Smooth muscle cell of the brain vasculature (primary cell): ENCODE data around the gene FLNA.
"Not testable (repeated sequence)": the region's sequence is repeated elsewhere in the genome, so short reads cannot be mapped to it uniquely, and the experiment has no call there.

ENCODE experiments used
- DNase-seq: peaks from one replicate; pipeline ENCODE4 v3.0.0-alpha.2; 2012; ENCODE audit warnings: low read depth, low spot score

FLNA gene, protein sequence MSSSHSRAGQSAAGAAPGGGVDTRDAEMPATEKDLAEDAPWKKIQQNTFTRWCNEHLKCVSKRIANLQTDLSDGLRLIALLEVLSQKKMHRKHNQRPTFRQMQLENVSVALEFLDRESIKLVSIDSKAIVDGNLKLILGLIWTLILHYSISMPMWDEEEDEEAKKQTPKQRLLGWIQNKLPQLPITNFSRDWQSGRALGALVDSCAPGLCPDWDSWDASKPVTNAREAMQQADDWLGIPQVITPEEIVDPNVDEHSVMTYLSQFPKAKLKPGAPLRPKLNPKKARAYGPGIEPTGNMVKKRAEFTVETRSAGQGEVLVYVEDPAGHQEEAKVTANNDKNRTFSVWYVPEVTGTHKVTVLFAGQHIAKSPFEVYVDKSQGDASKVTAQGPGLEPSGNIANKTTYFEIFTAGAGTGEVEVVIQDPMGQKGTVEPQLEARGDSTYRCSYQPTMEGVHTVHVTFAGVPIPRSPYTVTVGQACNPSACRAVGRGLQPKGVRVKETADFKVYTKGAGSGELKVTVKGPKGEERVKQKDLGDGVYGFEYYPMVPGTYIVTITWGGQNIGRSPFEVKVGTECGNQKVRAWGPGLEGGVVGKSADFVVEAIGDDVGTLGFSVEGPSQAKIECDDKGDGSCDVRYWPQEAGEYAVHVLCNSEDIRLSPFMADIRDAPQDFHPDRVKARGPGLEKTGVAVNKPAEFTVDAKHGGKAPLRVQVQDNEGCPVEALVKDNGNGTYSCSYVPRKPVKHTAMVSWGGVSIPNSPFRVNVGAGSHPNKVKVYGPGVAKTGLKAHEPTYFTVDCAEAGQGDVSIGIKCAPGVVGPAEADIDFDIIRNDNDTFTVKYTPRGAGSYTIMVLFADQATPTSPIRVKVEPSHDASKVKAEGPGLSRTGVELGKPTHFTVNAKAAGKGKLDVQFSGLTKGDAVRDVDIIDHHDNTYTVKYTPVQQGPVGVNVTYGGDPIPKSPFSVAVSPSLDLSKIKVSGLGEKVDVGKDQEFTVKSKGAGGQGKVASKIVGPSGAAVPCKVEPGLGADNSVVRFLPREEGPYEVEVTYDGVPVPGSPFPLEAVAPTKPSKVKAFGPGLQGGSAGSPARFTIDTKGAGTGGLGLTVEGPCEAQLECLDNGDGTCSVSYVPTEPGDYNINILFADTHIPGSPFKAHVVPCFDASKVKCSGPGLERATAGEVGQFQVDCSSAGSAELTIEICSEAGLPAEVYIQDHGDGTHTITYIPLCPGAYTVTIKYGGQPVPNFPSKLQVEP (N-terminal part only)

GRCh38 chrX:154374313-154375155, at the start of gene FLNA:
Gene FLNA (minus strand): TSS chrX:154374634. CDS start chrX:154371245, 3,389 bp downstream.
- DNase-seq: no peak

- no peak for DNase-seq
Measured at GRCh38 chrX:154420402-154420756, 45.9 kb upstream of the FLNA start.

DNA sequence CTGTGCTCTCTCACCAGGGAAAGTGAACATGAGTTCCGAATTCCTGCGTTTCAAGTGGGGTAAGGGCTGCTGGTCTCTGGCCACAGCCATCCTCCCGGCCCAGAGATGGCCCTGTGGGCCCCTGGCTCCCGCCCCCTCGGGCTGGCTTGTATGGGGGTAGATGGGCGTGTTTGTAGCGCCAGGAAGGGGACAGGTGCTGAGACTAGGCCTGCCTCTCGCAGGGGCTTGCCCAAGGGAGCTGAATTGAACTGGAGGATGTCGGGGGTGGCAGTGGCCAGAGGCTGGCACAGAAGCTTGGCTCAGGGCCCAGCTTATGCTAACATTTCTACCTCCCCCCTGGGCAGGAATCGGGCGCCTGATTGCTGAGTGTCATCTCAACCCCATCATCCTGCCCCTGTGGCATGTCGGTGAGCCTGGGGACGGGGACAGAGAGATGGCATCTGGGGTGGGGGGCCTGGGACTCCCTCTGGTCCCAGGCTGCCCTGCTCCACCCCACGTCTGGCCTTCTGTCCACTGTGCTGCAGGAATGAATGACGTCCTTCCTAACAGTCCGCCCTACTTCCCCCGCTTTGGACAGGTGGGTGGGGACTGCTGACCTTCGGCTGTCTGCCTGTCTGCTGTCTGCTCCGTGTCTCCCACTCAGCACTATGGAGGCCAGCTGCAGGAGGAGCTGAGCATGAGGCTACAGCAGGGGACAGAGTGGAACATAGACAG, 45.4 kb upstream of the FLNA start:
- no peak for DNase-seq

GRCh38 chrX:154419189-154419588, 44.8 kb upstream of the FLNA start:
- DNase-seq: no peak

- no peak for DNase-seq
Measured at GRCh38 chrX:154417157-154417556, 42.7 kb upstream of the FLNA start.

GRCh38 chrX:154413142-154413541, 38.7 kb upstream of the FLNA start:
- DNase-seq: no peak

DNA sequence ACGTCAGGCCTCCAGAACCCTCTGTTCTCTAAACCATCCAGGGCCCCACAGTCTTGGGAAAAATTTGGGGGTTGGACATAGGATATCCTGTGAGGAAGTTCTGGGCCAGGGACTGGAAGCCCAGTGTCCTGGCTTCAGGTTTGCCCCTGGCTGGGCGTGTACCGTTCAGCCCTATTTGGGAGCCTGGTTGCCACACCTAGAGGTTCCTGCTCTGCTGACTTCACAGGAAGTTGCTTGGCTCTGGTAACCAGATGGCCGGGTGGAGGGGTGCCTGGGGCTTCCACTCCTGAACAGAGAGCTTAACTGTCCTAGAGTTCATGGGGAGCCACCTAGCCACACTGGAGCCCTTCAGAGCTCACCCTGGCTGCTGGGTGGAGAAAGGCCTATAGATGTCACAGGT, 38.0 kb upstream of the FLNA start:
- DNase-seq: no peak

GRCh38 chrX:154411981-154412340, 37.5 kb upstream of the FLNA start:
- no peak for DNase-seq

GRCh38 chrX:154409222-154409871, 34.9 kb upstream of the FLNA start, which contains the start of gene DNASE1L1:
Gene DNASE1L1 (minus strand): TSS chrX:154409254. CDS start chrX:154405568, 3,686 bp downstream.
- DNase-seq: peak; percentile 69

DNA sequence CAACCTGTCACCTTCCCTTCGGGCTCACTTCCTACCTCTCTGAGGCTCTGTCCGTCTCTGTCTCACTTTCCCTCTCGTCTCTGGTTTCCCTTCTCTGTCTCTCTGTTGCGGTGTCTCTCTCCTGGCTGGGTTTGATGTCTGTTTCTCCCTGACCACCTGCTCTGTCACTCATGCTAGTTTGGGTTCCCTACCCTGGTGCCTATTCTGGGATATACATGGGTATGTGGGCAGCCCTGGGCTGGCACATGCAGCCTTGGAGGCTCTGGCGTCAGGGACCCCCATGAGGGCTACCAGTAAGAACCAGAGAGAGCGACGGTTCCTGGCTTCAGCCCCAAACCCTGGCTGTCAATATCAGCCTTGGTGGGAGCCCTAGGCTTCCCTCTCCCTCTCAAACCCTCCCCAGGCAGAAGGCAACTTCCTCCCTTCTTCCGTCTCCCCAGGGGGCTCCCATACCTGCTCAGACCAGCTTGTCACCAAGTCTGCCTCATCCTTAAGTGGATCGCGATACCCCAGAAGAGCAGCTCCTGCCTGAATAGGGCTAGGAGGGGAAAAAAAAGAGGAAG, 34.3 kb upstream of the FLNA start:
- DNase-seq: no peak

- no peak for DNase-seq
Measured at GRCh38 chrX:154404625-154405192, 30.3 kb upstream of the FLNA start.

GRCh38 chrX:154403858-154404257, 29.4 kb upstream of the FLNA start:
- DNase-seq: no peak

GRCh38 chrX:154403192-154403591, 28.8 kb upstream of the FLNA start:
- no peak for DNase-seq

GRCh38 chrX:154402622-154403127, 28.2 kb upstream of the FLNA start:
- no peak for DNase-seq

GRCh38 chrX:154401918-154402621, 27.6 kb upstream of the FLNA start:
- no peak for DNase-seq

- no peak for DNase-seq
Measured at GRCh38 chrX:154401045-154401799, 26.8 kb upstream of the FLNA start.

GRCh38 chrX:154400369-154400817, 26.0 kb upstream of the FLNA start:
- not testable (repeated sequence) for DNase-seq
